Activated CD8-positive, alpha-beta T cell treated with anti-CD3 and anti-CD28 coated beads for 36 hours (primary cell): Measurements from ENCODE around the gene LRP1. TPM values are rescaled to one million over a fixed set of nuclear protein-coding genes. Genes with fewer than 3 reads are reported as not detected.

ENCODE experiments used
- ATAC-seq: fragments of 200-7000 bp; cut with Tn5 transposase; one replicate; pipeline ENCODE4 v1.10.0; 2021; ENCODE audit warnings: mild to moderate bottlenecking, moderate library complexity
- CTCF ChIA-PET: fragments of 350-600 bp; sonication (Branson Sonifier 250); formaldehyde crosslinking; loops from one replicate; lab custom pipeline; 2021; ENCODE audit warnings: antibody characterized with exemption; lab: Charles Lee
- POLR2A ChIA-PET: fragments of 350-600 bp; sonication (Branson Sonifier 250); formaldehyde crosslinking; loops from one replicate; lab custom pipeline; 2021; ENCODE audit warnings: antibody characterized with exemption; lab: Charles Lee
- DNase-seq: peaks from one replicate; pipeline ENCODE4 v3.0.0-alpha.2; 2020
- H3K27ac Mint-ChIP-seq: one replicate; pipeline ENCODE4 v1.8.0; 2021; ENCODE audit warnings: mild to moderate bottlenecking, mixed read lengths
- H3K27me3 Mint-ChIP-seq: one replicate; pipeline ENCODE4 v1.8.0; 2021; ENCODE audit warnings: mixed read lengths
- H3K36me3 Mint-ChIP-seq: one replicate; pipeline ENCODE4 v1.8.0; 2021; ENCODE audit warnings: low read depth, mixed read lengths
- H3K4me1 Mint-ChIP-seq: one replicate; pipeline ENCODE4 v1.8.0; 2021; ENCODE audit warnings: low read depth, mixed read lengths
- H3K4me3 Mint-ChIP-seq: one replicate; pipeline ENCODE4 v1.8.0; 2021; ENCODE audit warnings: mild to moderate bottlenecking, moderate library complexity, mixed read lengths
- H3K9me3 Mint-ChIP-seq: one replicate; pipeline ENCODE4 v1.8.0; 2021; ENCODE audit warnings: mixed read lengths
- intact Hi-C: fragments of 100-400 bp; cut with micrococcal nuclease; formaldehyde crosslinking; loops from one replicate; pipeline ENCODE4 v1.10.0; 2022
- total RNA-seq, 2 experiments: library from RNA; stranded (reverse); gene quantifications; one replicate each; pipeline ENCODE4 v1.2.3, GENCODE V29; 2021
- TF ChIP-seq, protein P1 (sequence below): fragments of 200-600 bp; IDR thresholded peaks from one replicate; pipeline ENCODE4 v1.8.0; 2022; ENCODE audit warnings: antibody characterized with exemption, mild to moderate bottlenecking

LRP1 gene
- total RNA-seq, 2 experiments from 2014 or later: 1.5 to 1.9 TPM

DNA sequence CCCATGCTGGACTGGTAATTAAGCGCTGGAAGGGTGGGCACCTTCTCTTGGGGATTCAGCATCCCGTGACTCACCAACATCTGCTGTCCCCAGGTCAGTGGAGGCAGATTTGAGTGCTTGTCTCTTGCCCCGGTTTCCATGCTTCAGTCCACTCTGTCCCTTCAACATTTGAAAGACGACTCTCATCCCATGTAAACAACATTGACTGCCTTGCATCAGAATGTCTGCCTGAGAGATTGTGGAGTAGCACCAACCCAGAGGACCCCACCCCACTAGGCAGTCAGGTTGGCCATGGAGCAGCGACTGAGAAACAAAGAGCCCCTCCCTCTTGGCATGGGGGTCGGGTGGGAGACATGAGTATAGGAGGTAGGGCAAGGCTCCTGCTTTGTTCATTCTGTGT, 127.6 kb downstream of the LRP1 start:
- ATAC-seq (no peak), DNase-seq (no peak)
- intact Hi-C loops: no loop called here
- no peaks in the 10 kb centered on the region for H3K9me3 Mint-ChIP-seq
- H3K27me3 Mint-ChIP-seq: no peaks in the 10 kb centered on the region
- H3K36me3 Mint-ChIP-seq: peaks cover 7% of the 10 kb centered on the region
- no peak overlapping the region for H3K4me3 Mint-ChIP-seq
- TF ChIP-seq, protein P1, sequence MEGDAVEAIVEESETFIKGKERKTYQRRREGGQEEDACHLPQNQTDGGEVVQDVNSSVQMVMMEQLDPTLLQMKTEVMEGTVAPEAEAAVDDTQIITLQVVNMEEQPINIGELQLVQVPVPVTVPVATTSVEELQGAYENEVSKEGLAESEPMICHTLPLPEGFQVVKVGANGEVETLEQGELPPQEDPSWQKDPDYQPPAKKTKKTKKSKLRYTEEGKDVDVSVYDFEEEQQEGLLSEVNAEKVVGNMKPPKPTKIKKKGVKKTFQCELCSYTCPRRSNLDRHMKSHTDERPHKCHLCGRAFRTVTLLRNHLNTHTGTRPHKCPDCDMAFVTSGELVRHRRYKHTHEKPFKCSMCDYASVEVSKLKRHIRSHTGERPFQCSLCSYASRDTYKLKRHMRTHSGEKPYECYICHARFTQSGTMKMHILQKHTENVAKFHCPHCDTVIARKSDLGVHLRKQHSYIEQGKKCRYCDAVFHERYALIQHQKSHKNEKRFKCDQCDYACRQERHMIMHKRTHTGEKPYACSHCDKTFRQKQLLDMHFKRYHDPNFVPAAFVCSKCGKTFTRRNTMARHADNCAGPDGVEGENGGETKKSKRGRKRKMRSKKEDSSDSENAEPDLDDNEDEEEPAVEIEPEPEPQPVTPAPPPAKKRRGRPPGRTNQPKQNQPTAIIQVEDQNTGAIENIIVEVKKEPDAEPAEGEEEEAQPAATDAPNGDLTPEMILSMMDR: no peak
- CTCF ChIA-PET: interaction anchor here (5.3 kb wide), 1 partner anchor 13 kb away, joined by 34 read pairs; no protein-coding TSS in a partner anchor
- H3K27ac Mint-ChIP-seq: no peak overlapping the region
- POLR2A ChIA-PET: interaction anchor here (0.9 kb wide), 1 partner anchor 9 kb away, joined by 3 read pairs; no protein-coding TSS in a partner anchor
- no peaks in the 10 kb centered on the region for H3K4me1 Mint-ChIP-seq

DNA sequence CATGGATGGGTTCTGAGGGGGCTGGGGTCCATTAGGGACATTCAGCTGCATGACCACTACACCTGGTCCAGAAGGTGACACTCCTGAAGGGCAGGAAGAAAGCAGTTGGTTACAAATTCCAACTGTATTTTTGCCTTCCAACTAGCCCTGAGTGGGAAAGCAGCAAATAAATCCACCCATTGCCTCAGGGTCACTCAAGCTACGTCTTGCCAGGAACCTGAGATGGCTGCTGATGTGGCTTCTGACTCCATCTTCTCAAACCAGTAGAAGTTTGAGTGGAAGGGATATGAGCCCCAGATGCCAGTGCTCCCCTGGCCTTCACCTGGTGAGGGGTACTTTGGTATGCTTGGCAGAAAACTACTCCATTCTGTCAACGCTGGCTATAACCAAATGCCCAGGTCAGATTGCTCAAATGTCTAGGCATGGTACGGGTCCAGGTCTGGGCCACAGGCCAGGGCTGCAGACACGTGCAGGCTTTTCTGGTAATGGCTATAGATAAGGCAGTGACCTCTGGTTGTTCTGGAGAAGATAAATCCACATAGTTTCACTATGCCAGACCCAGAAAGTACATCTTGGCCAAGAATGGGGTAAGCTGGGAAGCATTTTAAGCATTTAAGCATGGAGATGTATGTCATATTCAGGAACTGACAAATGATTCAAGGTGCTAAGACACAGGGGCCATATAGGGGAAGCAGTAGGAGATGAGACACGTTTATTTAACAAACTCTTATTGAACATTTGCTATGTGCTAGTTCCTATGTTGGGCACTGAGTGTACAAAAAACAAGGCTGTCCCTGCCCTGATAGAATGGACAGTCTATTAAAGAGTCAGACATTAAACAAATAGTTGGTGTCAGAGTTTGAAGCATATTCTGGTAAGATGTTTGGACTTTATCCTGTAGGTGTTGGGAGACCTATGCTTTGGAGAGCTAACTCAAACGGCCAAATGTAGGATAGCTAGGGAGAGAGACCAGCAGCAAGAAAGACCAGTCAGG, 131.0 kb downstream of the LRP1 start:
- H3K36me3 Mint-ChIP-seq: peaks cover 14% of the 10 kb centered on the region
- no peak for ATAC-seq
- ChIA-PET CTCF (interaction anchor here (1.0 to 3.0 kb wide), 5 partner anchors 9 to 194 kb away, joined by 4 to 19 read pairs (median 5); no protein-coding TSS in a partner anchor), POLR2A (interaction anchor here (1.2 kb wide), 1 partner anchor 18 kb away, joined by 3 read pairs; no protein-coding TSS in a partner anchor)
- DNase-seq: no peak
- peaks cover 4% of the 10 kb centered on the region for H3K4me1 Mint-ChIP-seq
- intact Hi-C loops: no loop called here
- H3K27me3 Mint-ChIP-seq: no peaks in the 10 kb centered on the region
- H3K27ac Mint-ChIP-seq: no peak overlapping the region
- TF ChIP-seq, protein P1: no peak
- no peaks in the 10 kb centered on the region for H3K9me3 Mint-ChIP-seq
- no peak overlapping the region for H3K4me3 Mint-ChIP-seq

DNA sequence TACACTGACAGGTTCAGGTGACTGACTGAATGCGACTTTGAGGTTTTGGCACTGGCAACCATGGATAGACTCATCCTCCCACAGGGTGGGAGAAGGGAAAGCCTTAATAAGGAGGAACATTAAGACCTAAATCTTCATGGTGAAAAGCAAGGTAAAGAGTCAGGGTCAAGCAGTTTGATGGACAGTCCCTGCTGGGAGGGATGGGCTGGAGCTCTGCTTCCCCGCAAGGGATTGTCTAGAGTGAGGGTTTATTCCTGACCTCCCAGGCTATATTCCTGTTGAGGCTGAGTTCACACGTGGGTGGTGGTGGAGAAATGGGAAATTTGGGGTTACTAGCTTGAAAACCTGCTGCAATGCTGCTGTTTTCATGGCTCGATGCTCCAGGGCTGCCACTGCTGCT, 132.1 kb downstream of the LRP1 start:
- Mint-ChIP-seq H3K9me3 (no peaks in the 10 kb centered on the region), H3K36me3 (peaks cover 14% of the 10 kb centered on the region), H3K4me1 (peaks cover 4% of the 10 kb centered on the region), H3K27ac (no peak overlapping the region), H3K4me3 (no peak overlapping the region), H3K27me3 (no peaks in the 10 kb centered on the region)
- TF ChIP-seq, protein P1: no peak
- no peak for ATAC-seq
- ChIA-PET POLR2A (interaction anchor here (1.2 kb wide), 2 partner anchors 17 to 46 kb away, joined by 3 read pairs; no protein-coding TSS in a partner anchor), CTCF (interaction anchor here (1.0 to 3.2 kb wide), 9 partner anchors 8 to 198 kb away, joined by 4 to 22 read pairs (median 5); partner anchors contain the start of genes GLI1 and INHBE)
- no peak for DNase-seq
- intact Hi-C loops: loop anchor here (5.0 kb wide), 1 partner anchor 197 kb away; the partner anchor contains the start of genes GLI1 and INHBE

DNA sequence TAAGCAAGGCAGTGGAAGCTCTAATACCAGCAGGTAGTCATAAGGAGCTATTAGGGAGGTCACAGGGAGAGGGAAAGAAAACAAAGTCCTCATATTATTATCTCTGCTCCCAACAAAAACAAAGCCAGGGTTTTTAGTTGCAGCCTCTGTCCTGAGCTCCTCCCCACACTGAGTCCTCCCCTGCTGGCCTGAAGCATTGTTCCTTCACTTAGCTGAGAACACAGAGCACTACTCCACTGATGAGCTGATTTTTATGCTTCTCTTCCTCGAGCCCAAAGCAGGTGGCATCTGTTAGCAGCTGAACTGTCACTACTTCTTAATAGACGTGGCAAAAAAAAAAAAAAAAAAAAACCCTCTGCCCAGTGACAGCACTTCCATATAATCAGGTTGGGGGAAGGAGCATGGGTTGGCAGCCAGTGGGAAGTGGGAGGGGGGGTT, 133.2 kb downstream of the LRP1 start:
- peaks cover 13% of the 10 kb centered on the region for H3K36me3 Mint-ChIP-seq
- ChIA-PET POLR2A (interaction anchor here (0.5 to 1.2 kb wide), 2 partner anchors 28 to 47 kb away, joined by 3 read pairs; no protein-coding TSS in a partner anchor), CTCF (interaction anchor here (0.6 to 3.2 kb wide), 11 partner anchors 9 to 200 kb away, joined by 3 to 22 read pairs (median 6); partner anchors contain the start of genes GLI1 and INHBE)
- ATAC-seq (no peak), DNase-seq (no peak)
- H3K27me3 Mint-ChIP-seq: no peaks in the 10 kb centered on the region
- no peak overlapping the region for H3K27ac Mint-ChIP-seq
- intact Hi-C loops: loop anchor here (5.0 kb wide), 1 partner anchor 196 kb away; the partner anchor contains the start of genes GLI1 and INHBE
- H3K4me3 Mint-ChIP-seq: no peak overlapping the region
- H3K9me3 Mint-ChIP-seq: no peaks in the 10 kb centered on the region
- H3K4me1 Mint-ChIP-seq: peaks cover 4% of the 10 kb centered on the region
- TF ChIP-seq, protein P1: no peak
